ENCODE data around the gene KCNK10.

DNA sequence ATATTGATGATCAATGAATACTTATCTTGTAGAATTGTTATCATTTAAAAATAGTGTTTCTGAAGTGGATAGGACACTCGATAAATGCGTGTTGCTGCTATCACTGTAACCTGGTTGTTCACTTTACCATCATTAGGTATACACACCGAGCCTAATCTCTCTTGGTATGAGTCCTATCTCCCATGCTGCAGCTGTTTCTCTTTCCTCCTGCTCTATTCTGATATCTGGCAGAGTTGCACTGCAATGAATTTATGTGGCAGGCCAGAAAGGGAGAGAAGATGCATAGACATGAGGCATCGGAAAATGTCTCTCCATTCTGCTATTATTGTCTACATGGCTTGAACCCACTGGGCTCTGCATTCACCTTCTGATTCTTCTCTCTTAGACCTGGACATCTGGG lies 26.7 kb downstream of the KCNK10 start:
- no peak for TF ChIP-seq CTCF (IDR thresholded peaks at IDR 0.05)
- no peak for TF ChIP-seq POLR2A (IDR thresholded peaks at IDR 0.05)

Data from lower leg skin (tissue), 3 donors.